T1000 (cell line): ENCODE results near the gene C19orf47.
"Not testable (repeated sequence)": the region's sequence is repeated elsewhere in the genome, so short reads cannot be mapped to it uniquely, and the experiment has no call there.

Experiments
- DNase-seq: peaks from one replicate; lab custom pipeline; 2025; ENCODE audit warnings: mixed read lengths; lab: John Stamatoyannopoulos, UW

Gene C19orf47

DNA sequence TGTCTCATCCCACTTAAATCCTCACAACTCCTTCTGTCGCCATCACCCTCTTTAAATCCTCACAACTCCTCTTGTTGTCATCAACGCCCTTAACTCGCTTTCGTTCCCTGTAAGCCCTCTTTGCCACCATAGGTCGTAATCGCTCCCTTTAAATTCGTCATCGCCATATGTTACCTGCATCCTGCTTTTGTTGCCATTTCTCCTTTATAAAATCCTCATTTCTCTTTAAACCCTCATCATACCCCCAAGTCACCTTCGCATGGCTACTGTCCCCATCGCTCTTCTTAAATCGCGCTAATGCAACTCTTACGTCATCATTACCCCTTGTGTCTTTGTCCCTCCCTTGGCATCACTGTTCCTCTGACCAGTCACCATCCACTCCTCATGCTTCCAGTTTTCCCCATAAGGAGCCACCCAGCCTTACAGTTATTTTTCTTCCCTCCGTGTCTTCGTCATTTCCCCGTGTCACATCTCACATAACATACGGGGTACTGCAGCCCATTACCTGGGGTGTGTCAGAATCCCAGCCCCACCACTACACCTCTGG is 837 bp upstream of the C19orf47 start:
- DNase-seq, result no peak

DNA sequence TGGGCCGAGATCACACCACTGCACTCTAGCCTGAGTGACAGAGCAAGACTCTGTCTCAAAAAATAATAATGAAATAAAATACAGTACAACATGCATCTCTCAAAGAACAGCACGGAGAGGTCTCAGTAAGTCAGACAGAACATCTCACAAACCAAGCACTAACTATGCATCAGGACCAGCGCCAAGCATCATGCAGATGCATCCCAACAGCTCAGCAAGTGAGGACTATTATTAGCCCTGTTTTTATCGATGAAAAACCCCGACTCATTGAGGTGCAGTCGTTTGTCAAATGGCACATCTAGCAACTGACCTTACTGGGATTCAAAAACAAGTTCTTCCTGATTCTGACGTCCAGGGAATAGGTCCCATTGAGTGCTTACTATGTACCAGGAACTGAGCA is 3.8 kb downstream of the C19orf47 start:
- no peak for DNase-seq

DNA sequence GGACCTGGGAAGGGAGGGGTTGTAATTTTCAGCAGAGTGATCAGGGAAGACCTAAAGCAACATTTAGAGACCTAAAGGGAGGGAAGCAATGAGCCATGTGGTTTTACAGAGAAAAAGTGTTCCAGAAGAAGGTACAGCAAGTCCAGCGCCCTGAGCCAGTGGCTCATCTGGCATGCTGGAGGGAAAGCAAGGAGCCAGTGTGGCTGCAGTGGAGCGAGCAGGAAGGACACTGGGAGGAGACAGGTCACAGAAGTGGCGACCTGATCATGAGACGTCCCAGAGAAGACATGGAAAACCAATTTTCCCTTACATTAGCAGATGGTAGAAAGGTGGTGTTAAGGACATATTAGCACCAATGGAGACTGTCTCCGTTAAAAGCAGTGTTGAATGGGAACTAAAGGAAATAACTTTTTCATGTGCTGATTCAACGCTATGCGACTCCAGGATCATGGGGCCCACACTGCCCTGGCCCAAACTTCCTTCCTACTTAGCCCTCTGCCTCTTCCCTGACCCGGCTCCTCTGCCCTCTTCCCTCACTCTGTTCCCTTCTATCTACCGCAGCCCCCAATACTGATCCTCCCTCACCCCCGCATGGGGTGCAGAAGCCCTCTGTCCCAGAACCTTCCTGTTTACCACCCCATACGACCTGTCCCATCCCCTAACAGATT is 5.4 kb downstream of the C19orf47 start:
- no peak for DNase-seq

DNA sequence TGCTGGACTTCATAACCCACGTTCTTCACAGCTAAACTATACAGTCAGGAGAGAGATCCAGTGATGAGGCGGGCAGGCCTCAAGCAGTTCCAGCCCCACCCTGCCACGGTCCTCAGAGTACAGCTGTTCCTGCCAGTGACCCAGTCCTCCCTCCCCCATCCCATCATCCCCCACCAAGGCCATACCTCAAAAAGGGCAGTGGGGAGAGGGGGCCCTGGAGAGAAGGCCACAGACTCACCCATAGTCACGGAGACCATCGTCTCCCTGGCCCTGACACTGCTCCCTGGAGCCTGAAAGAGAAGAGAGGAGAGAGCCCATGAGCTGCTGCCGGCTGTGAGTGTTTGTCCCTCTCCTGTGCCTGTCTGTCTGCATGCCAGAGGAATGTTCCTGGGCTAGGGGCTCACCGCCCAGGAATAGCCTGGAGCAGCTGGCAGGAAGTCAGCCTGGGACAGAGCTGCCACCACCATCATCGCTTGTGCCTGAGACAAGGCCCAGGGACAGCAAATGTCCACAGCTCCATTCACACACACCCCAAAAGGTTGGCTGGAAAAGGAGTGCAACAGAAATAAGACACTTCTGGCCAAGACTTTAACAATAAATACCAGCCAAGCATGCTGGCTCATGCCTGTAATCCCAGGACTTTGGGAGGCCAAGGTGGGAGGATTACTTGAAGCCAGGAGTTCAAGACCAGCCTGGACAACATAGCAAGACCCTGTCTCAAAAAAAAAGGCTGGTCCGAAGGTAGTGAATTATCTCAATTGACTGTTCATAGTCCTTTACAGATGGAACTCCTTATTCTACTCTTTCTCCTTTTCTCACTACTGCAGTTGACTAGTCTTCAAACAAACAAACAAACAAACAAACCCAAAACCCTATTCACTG is 6.4 kb downstream of the C19orf47 start:
- no peak for DNase-seq

DNA sequence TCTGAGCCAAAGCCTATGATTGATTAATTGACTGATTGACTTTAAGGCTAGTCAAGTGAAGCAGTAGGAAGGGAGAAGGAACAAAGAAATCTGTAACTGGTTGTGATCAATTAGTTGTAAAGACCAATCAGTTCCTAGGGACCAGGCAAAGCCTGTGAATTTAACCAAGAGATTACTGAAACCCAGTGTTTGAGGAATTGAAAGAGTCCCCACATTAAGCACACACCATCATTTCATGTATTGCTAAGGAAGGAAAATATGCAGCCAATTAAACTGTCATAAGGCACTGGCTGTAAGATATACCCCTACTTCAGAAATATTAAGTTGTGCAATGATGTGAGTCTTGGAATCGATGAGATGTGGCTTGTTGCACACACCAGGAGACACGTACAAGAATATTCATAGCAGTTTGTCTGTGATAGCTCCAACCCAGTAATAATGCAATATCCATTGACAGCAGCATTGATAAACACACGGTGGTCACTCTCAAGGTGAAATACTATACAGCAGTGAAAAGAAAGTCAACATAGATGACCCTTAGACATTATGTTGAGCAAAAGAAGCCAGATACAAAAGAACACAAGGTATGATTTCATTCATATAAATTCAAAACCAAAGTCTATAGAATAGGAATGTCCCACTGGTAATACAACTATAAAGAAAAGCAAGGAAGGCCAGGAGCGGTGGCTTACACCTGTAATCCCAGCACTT is 9.0 kb downstream of the C19orf47 start:
- DNase-seq, result no peak

DNA sequence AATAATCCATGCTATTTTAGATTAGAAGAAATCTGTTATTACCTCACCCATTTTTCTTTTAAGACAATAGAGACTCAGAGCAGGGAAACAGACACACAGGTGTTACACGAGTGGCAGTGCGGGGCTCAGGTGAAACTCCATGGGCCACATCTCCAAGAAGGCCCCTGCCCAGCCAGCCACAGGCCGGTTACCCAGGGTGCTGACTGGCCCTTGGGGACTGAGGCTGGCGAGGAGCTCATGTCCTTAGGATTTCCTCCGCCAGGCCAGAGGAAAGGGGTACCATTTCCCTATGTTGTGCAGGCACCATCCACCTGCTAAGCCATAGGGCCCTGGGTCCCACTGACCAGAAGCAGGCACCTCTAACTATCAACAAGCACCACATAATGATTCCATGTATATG is 10.6 kb downstream of the C19orf47 start:
- DNase-seq, result no peak

DNA sequence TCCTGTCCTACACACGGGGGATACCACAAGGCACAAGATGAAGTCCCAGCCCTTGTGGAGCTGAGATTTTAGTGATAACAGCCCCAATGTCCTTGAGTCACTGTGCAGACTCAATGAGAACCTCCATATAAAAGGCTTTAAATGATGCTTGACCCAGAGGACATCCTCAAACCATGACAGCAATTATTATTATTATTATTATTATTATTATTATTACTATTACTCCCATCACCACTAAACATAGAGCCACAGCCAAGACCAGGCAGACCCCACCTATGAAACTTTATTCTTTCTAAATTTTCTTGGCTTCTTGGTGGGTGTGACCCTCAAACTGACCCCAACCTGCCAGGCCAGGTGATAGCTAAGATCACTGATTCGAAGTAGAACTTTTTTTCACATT is 11.1 kb downstream of the C19orf47 start:
- no peak for DNase-seq

DNA sequence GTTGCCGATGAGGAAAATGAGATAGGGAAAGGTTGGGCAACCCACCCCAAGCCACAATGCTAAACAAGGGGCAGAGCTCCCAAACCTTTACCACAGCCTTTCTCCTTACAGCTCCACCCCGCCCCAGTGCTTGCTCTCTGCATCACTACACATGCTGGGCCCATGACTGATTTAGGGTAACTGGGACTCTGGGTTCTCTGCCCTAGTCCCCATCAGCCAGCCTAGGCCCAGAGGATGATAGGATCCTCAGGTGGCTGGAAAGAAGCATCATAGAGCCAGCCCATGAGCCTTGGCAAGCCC is 11.6 kb downstream of the C19orf47 start:
- no peak for DNase-seq

DNA sequence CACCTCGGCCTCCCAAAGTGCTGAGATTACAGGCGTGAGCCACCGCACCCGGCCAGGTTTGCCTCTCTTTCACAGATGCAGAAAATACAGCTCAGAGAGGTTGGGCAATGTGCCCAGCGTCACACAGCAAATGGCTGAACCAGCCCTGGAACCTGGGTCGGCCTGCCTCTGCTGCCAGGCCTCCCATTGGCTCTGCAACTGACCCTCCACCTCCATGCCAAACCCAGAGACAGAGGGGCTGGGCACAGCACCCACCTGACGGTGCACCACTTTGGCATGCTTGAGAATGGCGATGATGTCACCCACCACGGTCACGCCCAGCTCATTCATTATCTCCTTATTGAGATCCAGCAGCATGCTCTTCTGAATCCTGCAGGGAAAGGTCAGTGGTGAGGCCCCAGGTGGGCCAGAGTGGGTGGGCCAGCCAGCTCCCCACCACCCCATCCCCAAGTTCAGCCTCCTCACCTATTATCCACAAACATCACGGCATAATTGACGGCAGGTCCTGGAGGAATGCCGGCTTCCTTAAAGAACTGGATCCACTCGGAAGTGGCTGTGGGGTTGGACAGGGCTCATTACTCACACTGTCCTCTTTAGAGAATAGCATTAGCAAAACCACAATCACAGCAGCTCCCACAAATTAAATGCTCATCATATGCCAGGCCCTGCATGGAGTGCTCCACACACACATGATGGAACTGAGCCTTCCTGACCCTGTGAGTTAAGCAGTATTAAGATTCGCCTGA is 12.2 kb downstream of the C19orf47 start:
- DNase-seq, result no peak

DNA sequence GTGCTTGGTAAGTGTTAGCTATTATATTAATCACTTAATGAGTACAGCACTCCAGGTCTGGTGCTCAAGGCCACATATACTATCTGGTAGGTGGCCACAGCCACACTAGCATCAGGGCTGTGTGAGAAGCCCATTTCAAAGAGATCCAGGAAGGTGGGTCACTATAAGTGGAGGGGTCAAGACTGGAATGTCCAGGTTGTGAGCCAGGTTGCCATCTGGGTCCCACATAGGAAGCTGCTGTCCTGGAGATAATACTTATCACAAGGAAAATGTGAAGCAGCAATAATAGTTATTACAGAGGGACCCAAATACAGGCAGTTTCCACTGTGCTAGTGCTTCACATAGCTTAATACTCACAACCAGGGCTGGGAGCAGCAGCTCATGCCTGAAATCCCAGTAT is 13.1 kb downstream of the C19orf47 start:
- no peak for DNase-seq

DNA sequence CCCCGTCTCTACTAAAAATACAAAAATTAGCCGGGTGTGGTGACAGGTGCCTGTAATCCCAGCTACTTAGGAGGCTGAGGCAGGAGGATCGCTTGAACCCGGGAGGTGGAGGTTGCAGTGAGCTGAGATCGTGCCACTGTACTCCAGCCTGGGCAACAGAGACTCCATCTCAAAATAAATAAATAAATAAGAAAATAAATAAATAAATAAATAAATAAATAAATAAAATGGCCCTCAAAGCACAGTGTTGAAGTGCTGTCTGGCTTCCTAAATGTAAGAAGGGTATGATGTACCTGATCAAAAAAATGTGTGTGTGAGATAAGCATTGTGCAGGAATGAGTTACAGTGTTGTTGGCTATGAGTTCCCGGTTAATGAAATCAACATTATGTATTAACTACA is 15.1 kb downstream of the C19orf47 start:
- not testable (repeated sequence) for DNase-seq

DNA sequence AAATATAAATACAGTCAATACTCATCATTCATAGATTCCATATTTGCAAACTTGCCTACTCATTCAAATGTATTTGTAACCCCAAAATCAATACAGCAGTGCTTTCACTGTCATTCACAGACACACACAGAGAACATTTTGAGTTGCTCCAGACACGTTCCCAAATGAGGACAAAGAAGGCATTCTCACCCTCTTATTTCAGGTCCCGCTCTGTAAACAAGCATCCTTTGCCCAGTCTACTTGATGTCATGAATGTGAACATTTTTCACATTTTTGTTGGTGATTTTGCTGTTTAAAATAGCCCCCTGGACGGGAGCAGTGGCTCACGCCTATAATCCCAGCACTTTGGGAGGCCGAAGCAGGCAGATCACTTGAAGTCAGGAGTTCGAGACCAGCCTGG is 15.5 kb downstream of the C19orf47 start:
- DNase-seq, result no peak

DNA sequence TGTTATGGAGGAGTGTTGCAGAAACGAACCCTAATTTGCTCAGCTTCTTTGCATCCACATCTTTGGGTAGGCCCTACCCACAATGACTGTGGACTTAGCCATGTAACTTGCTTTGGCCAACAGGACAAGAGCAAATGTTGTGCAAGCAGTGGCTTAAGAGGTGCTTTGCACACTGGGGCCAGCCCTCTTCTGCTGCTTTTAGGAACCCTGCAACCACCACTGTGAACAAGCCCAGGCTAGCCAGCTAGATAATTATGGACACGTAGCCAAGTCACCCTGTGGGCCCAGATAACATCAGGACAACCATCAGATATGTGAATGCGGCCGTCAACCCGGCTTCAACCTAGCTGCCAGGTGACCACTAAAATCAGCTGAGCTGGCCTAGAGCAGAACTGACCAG is 17.1 kb downstream of the C19orf47 start:
- DNase-seq, result no peak

DNA sequence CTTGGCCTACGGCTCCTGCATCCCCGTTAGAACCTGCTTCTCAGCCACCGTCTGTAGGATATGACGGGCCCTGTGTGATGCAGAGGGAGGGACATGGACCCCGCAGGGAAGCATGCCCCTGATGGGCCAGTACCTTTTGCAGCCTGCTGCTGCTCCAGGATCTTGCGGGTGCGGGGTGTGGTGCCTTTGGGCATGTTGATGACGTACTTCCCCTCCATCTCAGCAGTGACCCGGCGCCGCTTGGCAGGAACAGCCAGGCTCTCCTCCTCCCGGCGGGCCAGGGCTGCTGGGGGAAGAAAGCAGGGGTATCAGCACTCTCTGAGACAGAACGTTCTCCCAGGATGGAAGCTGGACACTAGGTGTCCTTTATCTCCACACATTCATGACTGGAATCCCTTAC is 22.0 kb downstream of the C19orf47 start:
- DNase-seq, result no peak

DNA sequence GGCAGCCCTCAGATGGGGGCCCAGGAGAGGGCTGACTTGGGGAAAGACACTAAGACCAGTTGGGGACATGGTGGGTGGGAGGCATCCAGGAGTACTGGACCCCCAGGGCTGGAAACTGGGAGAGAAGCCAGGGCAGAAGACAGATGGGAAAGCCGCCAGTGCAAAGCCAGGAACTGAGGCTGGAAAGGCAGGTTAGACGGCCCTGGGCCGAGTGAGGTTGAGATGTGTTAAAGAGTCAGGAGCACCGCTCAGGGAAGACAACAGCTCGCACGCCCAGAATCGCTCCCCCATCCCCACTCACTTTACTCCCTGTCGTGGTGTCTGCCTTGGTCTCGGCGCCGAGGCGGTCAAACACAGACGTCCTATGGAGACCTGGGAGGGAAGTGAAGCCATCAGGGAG is 24.5 kb downstream of the C19orf47 start:
- DNase-seq, result no peak

DNA sequence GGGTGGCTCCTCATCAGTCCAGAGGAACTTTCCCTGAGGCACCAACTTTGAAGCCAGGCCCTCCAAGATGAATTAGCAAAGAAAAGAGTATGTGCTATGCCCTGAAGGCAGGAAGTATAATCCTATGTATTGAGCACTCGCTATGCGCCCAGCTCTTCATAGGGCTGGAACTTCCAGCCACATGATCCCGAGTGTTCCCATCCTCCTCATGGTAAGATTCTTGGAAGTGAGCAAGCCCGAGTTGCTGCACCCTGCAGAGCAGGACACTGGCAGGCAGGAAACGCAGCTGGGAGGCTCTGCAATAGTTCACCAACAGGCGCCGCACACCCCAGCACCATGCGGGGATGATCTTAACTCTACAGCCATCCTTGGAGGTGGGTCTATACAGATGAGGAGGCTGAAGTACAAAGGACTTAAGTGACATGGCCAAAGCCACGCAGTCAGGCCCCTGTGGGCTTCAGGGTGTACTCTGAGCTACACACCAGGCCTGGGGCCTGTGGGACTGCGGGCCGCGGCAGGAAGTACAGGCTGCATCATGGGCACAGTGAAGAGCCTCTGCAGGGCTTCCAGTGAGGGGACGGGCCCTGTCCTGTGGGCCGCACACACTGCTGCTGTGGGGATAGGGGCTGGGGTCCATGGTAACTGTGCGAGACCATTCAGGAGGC is 25.1 kb downstream of the C19orf47 start:
- no peak for DNase-seq

DNA sequence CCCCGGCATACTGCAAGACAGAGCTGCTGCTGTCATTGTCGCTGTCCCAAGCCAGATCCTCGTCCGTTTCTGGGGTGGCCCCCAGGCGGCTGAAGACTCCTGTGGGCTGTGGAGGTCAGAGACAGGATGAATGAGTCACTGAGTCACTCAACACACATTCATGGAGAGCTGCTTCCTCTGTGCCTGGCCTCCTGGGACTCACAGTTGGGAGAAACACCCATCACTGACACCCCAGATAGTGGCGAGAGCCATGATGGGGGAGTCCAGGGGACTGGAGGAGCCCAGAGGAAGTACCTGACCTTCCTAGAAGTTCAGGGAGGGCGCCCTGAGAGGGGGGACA is 26.0 kb downstream of the C19orf47 start:
- DNase-seq, result no peak

DNA sequence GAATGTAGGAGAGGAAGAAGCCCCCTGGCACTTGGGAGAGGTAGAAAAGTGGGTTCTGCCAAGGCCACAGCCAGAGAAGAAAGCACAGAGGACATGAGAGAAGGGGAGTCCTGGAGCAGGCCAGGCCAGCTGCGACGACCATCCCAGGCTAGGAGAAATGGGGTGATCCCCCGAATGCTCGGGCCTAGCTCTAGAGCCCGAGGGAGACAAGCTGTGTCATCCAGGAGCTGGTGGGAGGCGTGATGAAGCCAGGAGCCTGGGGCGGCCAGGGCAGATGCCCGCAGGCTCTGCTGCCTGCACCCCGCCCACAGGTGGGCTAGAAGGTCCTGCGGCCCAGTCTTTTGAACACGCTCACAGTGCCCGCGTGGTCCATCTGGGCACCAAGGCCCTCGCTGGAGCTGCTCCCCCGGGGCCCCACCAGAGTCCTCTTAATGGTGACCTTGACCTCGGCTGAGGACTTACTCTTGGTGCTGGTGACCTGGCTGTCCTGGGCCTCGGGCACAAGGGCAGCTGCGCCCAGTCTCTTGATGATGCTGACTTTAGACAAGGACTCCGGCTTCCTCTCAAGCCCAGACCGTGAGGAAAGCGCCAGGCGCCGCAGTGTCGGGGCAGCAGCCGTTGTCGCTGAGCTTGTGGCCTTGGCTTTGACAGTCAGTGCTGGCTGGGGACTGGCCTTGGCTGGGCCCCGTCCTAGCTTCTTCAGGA is 26.5 kb downstream of the C19orf47 start:
- no peak for DNase-seq

DNA sequence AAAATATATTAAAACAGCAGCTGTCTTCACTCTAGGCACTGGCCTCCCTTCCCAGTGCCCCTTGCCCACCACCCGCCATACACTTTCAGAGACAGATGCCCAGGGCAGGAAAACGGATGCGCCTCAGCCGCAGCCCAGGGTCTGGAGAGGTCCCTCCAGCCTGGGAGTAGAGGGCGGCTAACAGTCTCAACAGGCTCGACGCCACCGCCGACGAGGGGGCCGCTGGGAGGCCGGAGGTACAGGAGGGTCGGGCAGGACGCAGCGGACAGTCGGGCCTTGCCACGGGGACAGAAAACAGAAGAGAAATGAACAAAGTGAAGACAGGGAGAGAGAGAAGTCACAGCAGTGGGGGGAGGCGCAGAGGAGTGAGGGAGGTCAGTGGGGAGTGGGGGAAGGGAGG is 27.1 kb downstream of the C19orf47 start:
- DNase-seq, result no peak

DNA sequence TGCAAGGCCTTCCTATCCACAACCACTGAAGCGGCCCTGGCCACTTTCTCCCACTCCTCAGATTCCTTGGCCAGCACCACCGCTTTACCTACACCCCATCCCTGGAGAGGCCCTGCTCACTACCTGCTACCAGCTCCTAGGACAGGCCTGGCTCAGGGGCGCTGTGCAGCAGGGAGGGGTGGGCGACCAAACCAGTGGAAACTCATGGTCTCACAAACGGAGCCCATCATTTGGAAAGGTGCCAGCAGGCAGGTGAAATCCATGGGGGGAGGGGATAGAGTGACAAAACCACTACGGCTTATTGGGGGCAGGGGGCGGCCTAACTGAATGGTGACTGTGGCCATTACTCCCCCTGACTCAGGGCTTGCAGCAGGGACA is 27.6 kb downstream of the C19orf47 start:
- no peak for DNase-seq

DNA sequence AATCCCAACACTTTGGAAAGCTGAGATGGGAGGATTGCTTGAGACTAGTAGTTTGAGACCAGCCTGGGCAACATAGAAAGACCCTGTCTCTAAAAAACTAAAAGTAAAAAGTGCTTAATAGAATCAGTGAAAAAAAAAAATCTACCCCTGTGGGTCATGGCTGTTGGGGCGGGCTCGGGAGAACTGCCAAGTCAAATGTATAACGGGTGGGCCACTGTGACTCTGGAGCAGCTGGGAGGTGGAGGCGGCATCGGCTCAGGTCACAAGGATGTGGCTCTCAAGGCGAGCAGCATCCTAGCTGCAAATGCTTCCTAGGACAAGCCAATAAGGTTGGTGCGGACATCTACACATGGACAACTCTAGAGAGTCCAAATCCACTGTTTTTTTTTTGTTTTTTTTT is 30.9 kb downstream of the C19orf47 start:
- DNase-seq, result no peak
